H1 (cell line): Measurements from ENCODE around the gene CDC123. TPM values are rescaled to one million over a fixed set of nuclear protein-coding genes. Genes with fewer than 3 reads are reported as not detected.

ENCODE experiments used
- CBX5 ChIP-seq: fragments of 300-800, 300-1000 bp; sonication (generic); IDR thresholded peaks from 2 replicates; pipeline ENCODE4 v1.7.1; 2016; ENCODE audit warnings: antibody characterized with exemption, low read length, low read depth
- EZH2 ChIP-seq: fragments of 200-600 bp; sonication (generic); IDR thresholded peaks from 2 replicates; pipeline ENCODE4 v1.7.1; 2012; ENCODE audit warnings: low read depth, mild to moderate bottlenecking, moderate library complexity, low read length, inconsistent platforms; ENCODE audit not compliant: severe bottlenecking
- JUND ChIP-seq: IDR thresholded peaks from 2 replicates; pipeline ENCODE4 v1.6.1; 2011; ENCODE audit warnings: mild to moderate bottlenecking, improper control_type of control experiment, low read length
- MAFK ChIP-seq: IDR thresholded peaks from 2 replicates; pipeline ENCODE4 v1.6.1; 2012; ENCODE audit warnings: low read depth, mild to moderate bottlenecking, improper control_type of control experiment, low read length
- NRF1 ChIP-seq: IDR thresholded peaks from 2 replicates; pipeline ENCODE4 v1.6.1; 2011; ENCODE audit warnings: mild to moderate bottlenecking, low read depth, low read length, improper control_type of control experiment
- SP1 ChIP-seq: IDR thresholded peaks from 2 replicates; pipeline ENCODE4 v1.6.1; 2011; ENCODE audit warnings: low read depth, low read length
- polyA plus RNA-seq, 7 experiments: library from polyadenylated mRNA; depleted of rRNA in 3 of 7; stranded (reverse) in 5 of 7; unstranded in 2 of 7; fragments of >200 nt in 5 of 7; fragments of 200-250 nt in 2 of 7; gene quantifications; 1 replicate in 5 of 7; 2 replicates in 1 of 7; 4 replicates in 1 of 7; pipeline versions ENCODE4 v1.2.1 to v1.2.3, GENCODE V29; 2011 to 2013; ENCODE audit warnings: missing spikeins in 2 of 7, mixed read lengths in 2 of 7
- total RNA-seq: library from RNA; stranded (reverse); fragmentation: NEBNext Ultra II Directional; extraction: Animal tissue kit (Norgen Biotek cat#: 25700); gene quantifications from 2 replicates; pipeline ENCODE4 v1.2.1, GENCODE V29; 2021

The CDC123 gene
- total and polyA plus RNA-seq, 2 of the 8 experiments (the other 6 are each of a cell fraction or from before 2014, with no cell fraction given) = 115 to 202 TPM

DNA sequence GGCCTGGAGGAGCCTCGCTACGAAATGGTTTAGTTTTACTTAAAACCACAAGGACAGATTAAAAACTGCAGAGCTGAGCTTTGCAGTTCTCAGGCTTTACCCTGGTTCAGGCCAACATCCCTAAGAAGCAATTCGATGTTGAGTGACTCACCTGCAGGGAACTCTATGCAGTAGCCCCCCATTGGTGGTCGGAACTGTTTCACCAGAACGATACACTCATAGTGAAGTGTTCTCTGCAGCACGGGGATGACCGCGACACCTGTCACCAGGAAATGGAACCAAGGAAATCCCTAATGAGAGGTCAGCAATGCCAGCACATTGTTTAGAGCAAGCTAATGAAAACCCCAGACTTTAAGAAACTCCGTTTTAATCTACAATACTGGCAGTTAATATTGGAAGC lies 18.3 kb upstream of the CDC123 start (continued):
- TF ChIP-seq NRF1 (no peak), EZH2 (no peak), SP1 (no peak), CBX5 (no peak), JUND (no peak), MAFK (no peak)
